SK-N-SH (cell line): ENCODE results near the gene RHOT2.

Source experiments
- CTCF ChIP-seq: fragments of 200-600 bp; sonication (generic); IDR thresholded peaks from 2 replicates; pipeline ENCODE4 v1.6.1; 2017; ENCODE audit warnings: antibody characterized with exemption, mild to moderate bottlenecking, moderate library complexity
- EP300 ChIP-seq, 2 experiments: IDR thresholded peaks; 2 replicates each; pipeline versions ENCODE4 v1.4.0 to v1.6.1; 2012; ENCODE audit warnings: borderline replicate concordance in 1 of 2, low read depth in 1 of 2, low read length in 1 of 2
- GABPA ChIP-seq: IDR thresholded peaks from 2 replicates; pipeline ENCODE4 v1.4.0; 2012; ENCODE audit warnings: low read depth, mild to moderate bottlenecking
- IRF3 ChIP-seq: fragments of 150-350 bp; IDR thresholded peaks from 2 replicates; pipeline ENCODE4 v1.6.1; 2016; ENCODE audit warnings: mild to moderate bottlenecking, low read depth, low read length
- MXI1 ChIP-seq: IDR thresholded peaks from 2 replicates; pipeline ENCODE4 v1.6.1; 2012; ENCODE audit warnings: mild to moderate bottlenecking, low read depth, low read length, improper control_type of control experiment
- RAD21 ChIP-seq: IDR thresholded peaks from 2 replicates; pipeline ENCODE4 v1.6.1; 2012; ENCODE audit warnings: mild to moderate bottlenecking, low read length
- RFX5 ChIP-seq: IDR thresholded peaks from 2 replicates; pipeline ENCODE4 v1.6.1; 2012; ENCODE audit warnings: mild to moderate bottlenecking, improper control_type of control experiment, low read length
- USF1 ChIP-seq: IDR thresholded peaks from 2 replicates; pipeline ENCODE4 v1.4.0; 2012; ENCODE audit warnings: low read depth, borderline replicate concordance
- TF ChIP-seq, protein P1 (sequence below): IDR thresholded peaks from 2 replicates; pipeline ENCODE4 v1.6.1; 2012; ENCODE audit warnings: mild to moderate bottlenecking, low read depth, low read length, moderate library complexity
- TF ChIP-seq, protein P2 (sequence below): IDR thresholded peaks from 2 replicates; pipeline ENCODE4; 2012

GRCh38 chr16:652454-653305, 15.3 kb upstream of the RHOT2 start:
- no peak for TF ChIP-seq EP300 (IDR thresholded peaks at IDR 0.05; ENCODE audit: borderline replicate concordance in 1 of 2, low read depth in 1 of 2, low read length in 1 of 2)
- TF ChIP-seq IRF3: no peak
- TF ChIP-seq CTCF: no peak
- TF ChIP-seq MXI1: no peak
- TF ChIP-seq, protein P1, sequence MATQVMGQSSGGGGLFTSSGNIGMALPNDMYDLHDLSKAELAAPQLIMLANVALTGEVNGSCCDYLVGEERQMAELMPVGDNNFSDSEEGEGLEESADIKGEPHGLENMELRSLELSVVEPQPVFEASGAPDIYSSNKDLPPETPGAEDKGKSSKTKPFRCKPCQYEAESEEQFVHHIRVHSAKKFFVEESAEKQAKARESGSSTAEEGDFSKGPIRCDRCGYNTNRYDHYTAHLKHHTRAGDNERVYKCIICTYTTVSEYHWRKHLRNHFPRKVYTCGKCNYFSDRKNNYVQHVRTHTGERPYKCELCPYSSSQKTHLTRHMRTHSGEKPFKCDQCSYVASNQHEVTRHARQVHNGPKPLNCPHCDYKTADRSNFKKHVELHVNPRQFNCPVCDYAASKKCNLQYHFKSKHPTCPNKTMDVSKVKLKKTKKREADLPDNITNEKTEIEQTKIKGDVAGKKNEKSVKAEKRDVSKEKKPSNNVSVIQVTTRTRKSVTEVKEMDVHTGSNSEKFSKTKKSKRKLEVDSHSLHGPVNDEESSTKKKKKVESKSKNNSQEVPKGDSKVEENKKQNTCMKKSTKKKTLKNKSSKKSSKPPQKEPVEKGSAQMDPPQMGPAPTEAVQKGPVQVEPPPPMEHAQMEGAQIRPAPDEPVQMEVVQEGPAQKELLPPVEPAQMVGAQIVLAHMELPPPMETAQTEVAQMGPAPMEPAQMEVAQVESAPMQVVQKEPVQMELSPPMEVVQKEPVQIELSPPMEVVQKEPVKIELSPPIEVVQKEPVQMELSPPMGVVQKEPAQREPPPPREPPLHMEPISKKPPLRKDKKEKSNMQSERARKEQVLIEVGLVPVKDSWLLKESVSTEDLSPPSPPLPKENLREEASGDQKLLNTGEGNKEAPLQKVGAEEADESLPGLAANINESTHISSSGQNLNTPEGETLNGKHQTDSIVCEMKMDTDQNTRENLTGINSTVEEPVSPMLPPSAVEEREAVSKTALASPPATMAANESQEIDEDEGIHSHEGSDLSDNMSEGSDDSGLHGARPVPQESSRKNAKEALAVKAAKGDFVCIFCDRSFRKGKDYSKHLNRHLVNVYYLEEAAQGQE: no peak
- TF ChIP-seq RFX5: no peak
- TF ChIP-seq GABPA: no peak
- TF ChIP-seq, protein P2, sequence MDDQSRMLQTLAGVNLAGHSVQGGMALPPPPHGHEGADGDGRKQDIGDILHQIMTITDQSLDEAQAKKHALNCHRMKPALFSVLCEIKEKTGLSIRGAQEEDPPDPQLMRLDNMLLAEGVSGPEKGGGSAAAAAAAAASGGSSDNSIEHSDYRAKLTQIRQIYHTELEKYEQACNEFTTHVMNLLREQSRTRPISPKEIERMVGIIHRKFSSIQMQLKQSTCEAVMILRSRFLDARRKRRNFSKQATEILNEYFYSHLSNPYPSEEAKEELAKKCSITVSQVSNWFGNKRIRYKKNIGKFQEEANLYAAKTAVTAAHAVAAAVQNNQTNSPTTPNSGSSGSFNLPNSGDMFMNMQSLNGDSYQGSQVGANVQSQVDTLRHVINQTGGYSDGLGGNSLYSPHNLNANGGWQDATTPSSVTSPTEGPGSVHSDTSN: no peak
- TF ChIP-seq RAD21: no peak
- no peak for TF ChIP-seq USF1
